Loucy (cell line): Measurements from ENCODE around the gene CEACAM7.

Experiments used
- H2AFZ ChIP-seq: fragments of 200-600 bp; sonication (generic); 2 replicates; pipeline ENCODE4 v1.6.0; 2016; ENCODE audit warnings: antibody characterized with exemption, mild to moderate bottlenecking, low read length, moderate library complexity
- H3F3A ChIP-seq: fragments of 200-600 bp; 2 replicates; pipeline ENCODE4 v1.6.0; 2016; ENCODE audit warnings: antibody characterized with exemption, low read depth, mild to moderate bottlenecking
- H3K27me3 ChIP-seq: fragments of 200-600 bp; sonication (generic); 2 replicates; pipeline ENCODE4 v1.6.1; 2014; ENCODE audit warnings: low read length, mild to moderate bottlenecking; ENCODE audit not compliant: insufficient read depth, poor library complexity, severe bottlenecking
- H3K36me3 ChIP-seq: fragments of 200-600 bp; sonication (generic); 2 replicates; pipeline ENCODE4 v1.6.1; 2016; ENCODE audit warnings: low read length; ENCODE audit not compliant: insufficient read depth
- H3K4me1 ChIP-seq: fragments of 200-600 bp; sonication (generic); 2 replicates; pipeline ENCODE4 v1.5.1; 2014; ENCODE audit warnings: low read length, mild to moderate bottlenecking; ENCODE audit not compliant: insufficient read depth, poor library complexity, severe bottlenecking
- H3K4me2 ChIP-seq: fragments of 200-600 bp; sonication (generic); 2 replicates; pipeline ENCODE4 v1.6.0; 2014; ENCODE audit warnings: antibody characterized with exemption, low read length, low read depth, mild to moderate bottlenecking; ENCODE audit not compliant: poor library complexity, severe bottlenecking
- H3K4me3 ChIP-seq: fragments of 200-600 bp; sonication (generic); 2 replicates; pipeline ENCODE4 v1.5.1; 2014; ENCODE audit warnings: low read length, mild to moderate bottlenecking, mixed read lengths; ENCODE audit not compliant: poor library complexity, severe bottlenecking
- H3K79me2 ChIP-seq: fragments of 200-600 bp; sonication (generic); 2 replicates; pipeline ENCODE4 v1.6.1; 2014; ENCODE audit warnings: low read length; ENCODE audit not compliant: insufficient read depth
- H3K9ac ChIP-seq: fragments of 200-600 bp; sonication (generic); 2 replicates; pipeline ENCODE4 v1.6.0; 2014; ENCODE audit warnings: mild to moderate bottlenecking, low read depth, low read length, moderate library complexity; ENCODE audit not compliant: poor library complexity, severe bottlenecking
- H3K9me2 ChIP-seq: fragments of 200-600 bp; sonication (generic); replicated peaks from 2 replicates; pipeline ENCODE4 v1.6.1; 2016; ENCODE audit warnings: low read depth, low read length, mixed read lengths
- H3K9me3 ChIP-seq: fragments of 200-600 bp; sonication (generic); 2 replicates; pipeline ENCODE4 v1.6.1; 2014; ENCODE audit warnings: mild to moderate bottlenecking, antibody characterized with exemption, low read length, low read depth; ENCODE audit not compliant: insufficient read depth
- H4K20me1 ChIP-seq: fragments of 200-600 bp; sonication (generic); 2 replicates; pipeline ENCODE4 v1.6.0; 2014; ENCODE audit warnings: antibody characterized with exemption, low read length, mild to moderate bottlenecking; ENCODE audit not compliant: insufficient read depth, poor library complexity, severe bottlenecking
- CTCF ChIP-seq: fragments of 200-600 bp; sonication (generic); conservative IDR thresholded peaks from 2 replicates; pipeline ENCODE4 v1.5.1; 2014; ENCODE audit warnings: mild to moderate bottlenecking, antibody characterized with exemption, low read length
- EZH2phosphoT487 ChIP-seq: fragments of 200-600 bp; IDR thresholded peaks from 2 replicates; pipeline ENCODE4 v1.6.1; 2018; ENCODE audit warnings: antibody characterized with exemption, mild to moderate bottlenecking, moderate library complexity, borderline replicate concordance

CEACAM7 gene

GRCh38 chr19:41637484-41637883, 50.6 kb downstream of the CEACAM7 start:
- Histone ChIP-seq H3K27me3 (no peaks in the 10 kb centered on the region), H3K36me3 (no peaks in the 10 kb centered on the region), H2AFZ (no peak overlapping the region), H3K9me3 (no peaks in the 10 kb centered on the region), H3F3A (no peaks in the 10 kb centered on the region), H4K20me1 (no peaks in the 10 kb centered on the region), H3K9ac (no peak overlapping the region), H3K79me2 (no peaks in the 10 kb centered on the region), H3K9me2 (no peaks in the 10 kb centered on the region), H3K4me1 (no peaks in the 10 kb centered on the region), H3K4me3 (no peak overlapping the region), H3K4me2 (no peak overlapping the region)
- TF ChIP-seq CTCF (no peak), EZH2phosphoT487 (no peak)

- Histone ChIP-seq H3K9me2 (no peaks in the 10 kb centered on the region), H3K4me2 (no peak overlapping the region), H3K4me3 (no peak overlapping the region), H3K27me3 (no peaks in the 10 kb centered on the region), H2AFZ (no peak overlapping the region), H4K20me1 (no peaks in the 10 kb centered on the region), H3K9ac (no peak overlapping the region), H3K4me1 (no peaks in the 10 kb centered on the region), H3F3A (no peaks in the 10 kb centered on the region), H3K79me2 (no peaks in the 10 kb centered on the region), H3K9me3 (0 out of 2 replicates have a peak, but pooled peaks cover 4% of the 10 kb centered on the region), H3K36me3 (no peaks in the 10 kb centered on the region)
- TF ChIP-seq CTCF, result no peak
- TF ChIP-seq EZH2phosphoT487, result no peak
These were observed 59.9 kb downstream of the CEACAM7 start for GRCh38 chr19:41627966-41628675.

GRCh38 chr19:41626877-41627276, 61.2 kb downstream of the CEACAM7 start, which contains the start of gene CEACAM4:
Gene CEACAM4, minus strand, starts transcription at chr19:41627074. Its CDS starts 111 bp downstream, at chr19:41626963.
- Histone ChIP-seq H3K9me2 (no peaks in the 10 kb centered on the region), H3K36me3 (no peaks in the 10 kb centered on the region), H3K4me3 (no peak within 1 kb of the TSS), H3K27me3 (no peaks in the 10 kb centered on the region), H3K79me2 (no peaks in the 10 kb centered on the region), H2AFZ (no peak within 1 kb of the TSS), H3K9ac (no peak within 1 kb of the TSS), H3K4me1 (no peaks in the 10 kb centered on the region), H4K20me1 (no peaks in the 10 kb centered on the region), H3K4me2 (no peak within 1 kb of the TSS), H3F3A (no peaks in the 10 kb centered on the region), H3K9me3 (0 out of 2 replicates have a peak, but pooled peaks cover 4% of the 10 kb centered on the region)
- TF ChIP-seq CTCF, result no peak
